ENCODE data around the gene HTR4.

HTR4 gene

DNA sequence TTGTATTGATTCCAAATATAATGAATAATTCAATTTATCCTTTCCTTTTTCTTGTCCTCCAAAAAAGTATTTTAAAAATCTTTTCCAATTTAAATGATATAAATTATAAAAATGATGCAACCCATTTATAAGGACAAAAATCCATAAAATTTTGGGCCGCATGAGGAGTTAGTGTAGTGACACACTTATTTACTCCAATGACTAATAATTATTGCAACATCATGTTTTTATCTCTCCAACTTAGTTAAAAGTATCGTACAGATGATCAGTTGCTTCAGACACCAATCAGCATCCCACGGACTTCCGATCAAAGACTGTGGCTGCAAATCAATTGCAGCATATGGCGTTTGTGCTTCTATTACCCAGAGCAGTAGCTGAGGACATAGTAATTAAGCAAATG is 58.6 kb downstream of the HTR4 start:
- Histone ChIP-seq H3K18ac (ENCODE audit: low read length) (no peak overlapping the region), H3K36me3 (replicated peaks in 1 of 2; ENCODE audit: control insufficient read depth in 2 of 2, insufficient read depth in 2 of 2, low read length in 2 of 2) (no peaks in the 10 kb centered on the region), H3K23ac (ENCODE audit: low read depth, low read length, poor library complexity) (no peak overlapping the region), H4K91ac (ENCODE audit: low read depth, low read length, poor library complexity) (no peak overlapping the region), H3K4me2 (ENCODE audit: insufficient read depth, low read length, poor library complexity, severe bottlenecking) (no peak overlapping the region), H3K27ac (replicated peaks; ENCODE audit: low read length) (no peak overlapping the region), H2AFZ (ENCODE audit: low read length) (no peak overlapping the region), H2BK120ac (ENCODE audit: low read depth, low read length) (no peak overlapping the region), H3K9ac (ENCODE audit: low read depth, low read length, poor library complexity) (no peak overlapping the region), H3K14ac (ENCODE audit: low read length) (no peak overlapping the region), H2AK5ac (ENCODE audit: low read depth, low read length) (no peak overlapping the region), H3K4me3 (ENCODE audit: low read length in 2 of 2) (no peak overlapping the region), H4K8ac (ENCODE audit: low read depth, low read length) (no peak overlapping the region), H2BK5ac (ENCODE audit: low read length) (no peak overlapping the region), H3K27me3 (ENCODE audit: control insufficient read depth in 3 of 3, insufficient read depth in 3 of 3, low read depth in 1 of 3, low read length in 3 of 3) (no peaks in the 10 kb centered on the region), H3K4ac (ENCODE audit: low read length) (no peak overlapping the region), H2BK12ac (ENCODE audit: low read length) (no peak overlapping the region), H3K4me1 (ENCODE audit: control insufficient read depth in 2 of 2, insufficient read depth in 1 of 2, low read depth in 1 of 2, low read length in 2 of 2) (no peaks in the 10 kb centered on the region), H3K79me1 (ENCODE audit: low read depth, low read length) (no peaks in the 10 kb centered on the region), H2BK15ac (ENCODE audit: low read length) (no peak overlapping the region), H3K9me3 (replicated peaks in 1 of 2; ENCODE audit: control insufficient read depth in 2 of 2, insufficient read depth in 1 of 2, low read depth in 1 of 2, low read length in 2 of 2) (no peaks in the 10 kb centered on the region)
- DNase-seq (ENCODE audit: low spot score), result no peak
- WGBS, 2 donors (ENCODE audit: extremely low coverage in 2 of 2, insufficient read length in 2 of 2, insufficient replicate concordance in 1 of 2), result no CpG with 5 or more reads among the region's 5 CpGs

- Histone ChIP-seq H3K18ac (ENCODE audit: low read length) (no peak overlapping the region), H2AK5ac (ENCODE audit: low read depth, low read length) (no peak overlapping the region)
- DNase-seq (ENCODE audit: low spot score), result no peak
These were observed 67.5 kb downstream of the HTR4 start for GRCh38 chr5:148586796-148587195.

GRCh38 chr5:148585988-148586387 is 68.3 kb downstream of the HTR4 start:
- Histone ChIP-seq H3K27me3 (ENCODE audit: control insufficient read depth in 3 of 3, insufficient read depth in 3 of 3, low read depth in 1 of 3, low read length in 3 of 3) (no peaks in the 10 kb centered on the region), H2BK120ac (ENCODE audit: low read depth, low read length) (no peak overlapping the region), H4K91ac (ENCODE audit: low read depth, low read length, poor library complexity) (no peak overlapping the region), H3K23ac (ENCODE audit: low read depth, low read length, poor library complexity) (no peak overlapping the region), H3K18ac (ENCODE audit: low read length) (no peak overlapping the region), H3K36me3 (replicated peaks in 1 of 2; ENCODE audit: control insufficient read depth in 2 of 2, insufficient read depth in 2 of 2, low read length in 2 of 2) (no peaks in the 10 kb centered on the region), H3K27ac (replicated peaks; ENCODE audit: low read length) (no peak overlapping the region), H3K4ac (ENCODE audit: low read length) (no peak overlapping the region), H2BK5ac (ENCODE audit: low read length) (no peak overlapping the region), H3K14ac (ENCODE audit: low read length) (no peak overlapping the region), H2AK5ac (ENCODE audit: low read depth, low read length) (no peak overlapping the region), H3K9ac (ENCODE audit: low read depth, low read length, poor library complexity) (no peak overlapping the region), H3K4me1 (ENCODE audit: control insufficient read depth in 2 of 2, insufficient read depth in 1 of 2, low read depth in 1 of 2, low read length in 2 of 2) (peaks cover 0 to 6% of the 10 kb centered on the region in 2 donors), H3K9me3 (replicated peaks in 1 of 2; ENCODE audit: control insufficient read depth in 2 of 2, insufficient read depth in 1 of 2, low read depth in 1 of 2, low read length in 2 of 2) (no peaks in the 10 kb centered on the region), H2BK15ac (ENCODE audit: low read length) (no peak overlapping the region), H3K79me1 (ENCODE audit: low read depth, low read length) (no peaks in the 10 kb centered on the region), H4K8ac (ENCODE audit: low read depth, low read length) (no peak overlapping the region), H2BK12ac (ENCODE audit: low read length) (no peak overlapping the region), H3K4me3 (ENCODE audit: low read length in 2 of 2) (no peak overlapping the region), H3K4me2 (ENCODE audit: insufficient read depth, low read length, poor library complexity, severe bottlenecking) (no peak overlapping the region), H2AFZ (ENCODE audit: low read length) (no peak overlapping the region)
- DNase-seq (ENCODE audit: low spot score), result no peak

More at GRCh38 chr5:148586796-148587195, 67.5 kb downstream of the HTR4 start:
- Histone ChIP-seq H2AFZ (ENCODE audit: low read length) (no peak overlapping the region), H3K4me1 (ENCODE audit: control insufficient read depth in 2 of 2, insufficient read depth in 1 of 2, low read depth in 1 of 2, low read length in 2 of 2) (peaks cover 0 to 6% of the 10 kb centered on the region in 2 donors), H3K14ac (ENCODE audit: low read length) (no peak overlapping the region), H2BK5ac (ENCODE audit: low read length) (no peak overlapping the region), H3K4me3 (ENCODE audit: low read length in 2 of 2) (no peak overlapping the region), H2BK15ac (ENCODE audit: low read length) (no peak overlapping the region), H3K27me3 (ENCODE audit: control insufficient read depth in 3 of 3, insufficient read depth in 3 of 3, low read depth in 1 of 3, low read length in 3 of 3) (no peaks in the 10 kb centered on the region), H3K79me1 (ENCODE audit: low read depth, low read length) (no peaks in the 10 kb centered on the region), H3K36me3 (replicated peaks in 1 of 2; ENCODE audit: control insufficient read depth in 2 of 2, insufficient read depth in 2 of 2, low read length in 2 of 2) (no peaks in the 10 kb centered on the region), H3K9ac (ENCODE audit: low read depth, low read length, poor library complexity) (no peak overlapping the region), H3K4ac (ENCODE audit: low read length) (no peak overlapping the region), H3K23ac (ENCODE audit: low read depth, low read length, poor library complexity) (no peak overlapping the region), H3K4me2 (ENCODE audit: insufficient read depth, low read length, poor library complexity, severe bottlenecking) (no peak overlapping the region), H3K27ac (replicated peaks; ENCODE audit: low read length) (no peak overlapping the region), H2BK12ac (ENCODE audit: low read length) (no peak overlapping the region), H3K9me3 (replicated peaks in 1 of 2; ENCODE audit: control insufficient read depth in 2 of 2, insufficient read depth in 1 of 2, low read depth in 1 of 2, low read length in 2 of 2) (no peaks in the 10 kb centered on the region), H4K91ac (ENCODE audit: low read depth, low read length, poor library complexity) (no peak overlapping the region), H4K8ac (ENCODE audit: low read depth, low read length) (no peak overlapping the region), H2BK120ac (ENCODE audit: low read depth, low read length) (no peak overlapping the region)
- no CpG with 5 or more reads among the region's 2 CpGs for WGBS, 2 donors (ENCODE audit: extremely low coverage in 2 of 2, insufficient read length in 2 of 2, insufficient replicate concordance in 1 of 2)

DNA sequence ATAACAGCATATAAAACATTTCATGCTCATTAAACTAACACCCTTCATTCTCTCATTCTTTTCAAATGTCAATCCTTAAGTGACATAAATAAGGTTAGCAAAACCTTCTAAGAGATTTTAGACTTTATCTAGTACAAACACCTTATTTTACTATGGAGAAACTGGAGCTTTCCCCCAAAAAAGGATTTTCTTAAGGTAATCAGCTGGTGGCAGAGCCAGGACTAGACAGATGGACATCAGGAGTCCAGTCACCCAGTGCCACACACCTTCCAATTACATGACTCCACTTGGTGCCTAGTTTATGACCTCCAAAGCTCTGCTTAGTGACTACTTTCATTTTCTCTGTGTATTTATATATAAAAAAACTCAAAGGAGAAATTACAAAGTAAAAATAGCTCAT is 70.2 kb downstream of the HTR4 start:
- no peak overlapping the region for H3K18ac ChIP-seq (ENCODE audit: low read length)
- H3K9ac ChIP-seq (ENCODE audit: low read depth, low read length, poor library complexity), result no peak overlapping the region
- no peaks in the 10 kb centered on the region for H3K9me3 ChIP-seq (replicated peaks in 1 of 2; ENCODE audit: control insufficient read depth in 2 of 2, insufficient read depth in 1 of 2, low read depth in 1 of 2, low read length in 2 of 2)
- H2AFZ ChIP-seq (ENCODE audit: low read length), result no peak overlapping the region
- H3K27me3 ChIP-seq (ENCODE audit: control insufficient read depth in 3 of 3, insufficient read depth in 3 of 3, low read depth in 1 of 3, low read length in 3 of 3), result no peaks in the 10 kb centered on the region
- no peak overlapping the region for H2BK5ac ChIP-seq (ENCODE audit: low read length)
- no peak overlapping the region for H3K27ac ChIP-seq (replicated peaks; ENCODE audit: low read length)
- no peak overlapping the region for H3K14ac ChIP-seq (ENCODE audit: low read length)
- no peak overlapping the region for H2BK120ac ChIP-seq (ENCODE audit: low read depth, low read length)
- no peak overlapping the region for H2BK12ac ChIP-seq (ENCODE audit: low read length)
- DNase-seq (ENCODE audit: low spot score), result no peak
- no peak overlapping the region for H3K4me2 ChIP-seq (ENCODE audit: insufficient read depth, low read length, poor library complexity, severe bottlenecking)
- no peak overlapping the region for H3K23ac ChIP-seq (ENCODE audit: low read depth, low read length, poor library complexity)
- no peaks in the 10 kb centered on the region for H3K79me1 ChIP-seq (ENCODE audit: low read depth, low read length)
- H3K4me1 ChIP-seq (ENCODE audit: control insufficient read depth in 2 of 2, insufficient read depth in 1 of 2, low read depth in 1 of 2, low read length in 2 of 2), result peaks cover 0 to 6% of the 10 kb centered on the region in 2 donors
- no peak overlapping the region for H3K4me3 ChIP-seq (ENCODE audit: low read length in 2 of 2)
- no peak overlapping the region for H3K4ac ChIP-seq (ENCODE audit: low read length)
- H4K91ac ChIP-seq (ENCODE audit: low read depth, low read length, poor library complexity), result no peak overlapping the region
- H4K8ac ChIP-seq (ENCODE audit: low read depth, low read length), result no peak overlapping the region
- H2BK15ac ChIP-seq (ENCODE audit: low read length), result no peak overlapping the region
- H2AK5ac ChIP-seq (ENCODE audit: low read depth, low read length), result no peak overlapping the region
- no peaks in the 10 kb centered on the region for H3K36me3 ChIP-seq (replicated peaks in 1 of 2; ENCODE audit: control insufficient read depth in 2 of 2, insufficient read depth in 2 of 2, low read length in 2 of 2)
